GM15510 (cell line): ENCODE data around the gene ATP9B.

Experiments used
- POLR2A ChIP-seq: IDR thresholded peaks from 3 replicates; pipeline ENCODE4 v1.6.1; 2011; ENCODE audit warnings: borderline replicate concordance; ENCODE audit not compliant: insufficient read length; ENCODE audit errors: extremely low read depth

Gene ATP9B

GRCh38 chr18:79361766-79362522 lies 292.8 kb downstream of the ATP9B start:
- TF ChIP-seq POLR2A, result no peak

GRCh38 chr18:79365701-79366100 lies 296.5 kb downstream of the ATP9B start:
- no peak for TF ChIP-seq POLR2A

- TF ChIP-seq POLR2A, result no peak
These were observed 297.2 kb downstream of the ATP9B start for GRCh38 chr18:79366177-79367094.

GRCh38 chr18:79367480-79367879 lies 298.3 kb downstream of the ATP9B start:
- TF ChIP-seq POLR2A, result no peak

GRCh38 chr18:79367989-79368388 lies 298.8 kb downstream of the ATP9B start:
- no peak for TF ChIP-seq POLR2A

GRCh38 chr18:79368681-79369080 lies 299.5 kb downstream of the ATP9B start:
- no peak for TF ChIP-seq POLR2A

GRCh38 chr18:79371561-79372121 lies 302.4 kb downstream of the ATP9B start:
- TF ChIP-seq POLR2A, result no peak

GRCh38 chr18:79372461-79372860 lies 303.3 kb downstream of the ATP9B start:
- TF ChIP-seq POLR2A, result no peak

- TF ChIP-seq POLR2A, result no peak
These were observed 303.8 kb downstream of the ATP9B start for GRCh38 chr18:79372991-79373390.

- TF ChIP-seq POLR2A, result no peak
These were observed 304.5 kb downstream of the ATP9B start for GRCh38 chr18:79373736-79374135.

- no peak for TF ChIP-seq POLR2A
These were observed 305.4 kb downstream of the ATP9B start for GRCh38 chr18:79374408-79375171.

GRCh38 chr18:79375441-79376154 lies 306.4 kb downstream of the ATP9B start:
- no peak for TF ChIP-seq POLR2A

GRCh38 chr18:79377187-79377891 lies 308.1 kb downstream of the ATP9B start:
- TF ChIP-seq POLR2A, result no peak
